Heart left ventricle (tissue), 13 donors: ENCODE measurements around the gene AQP6.

Experiments used
- CTCF ChIP-seq, 12 donors: fragments of 200-600 bp; sonication (generic) in 4 of 12; IDR thresholded peaks; one replicate each; pipeline versions ENCODE4 v1.5.0 to v1.8.0; 2018 to 2022; ENCODE audit warnings: antibody characterized with exemption in 12 of 12, mild to moderate bottlenecking in 5 of 12
- POLR2A ChIP-seq, 2 donors: fragments of 450-650 bp; IDR thresholded peaks; one replicate each; pipeline ENCODE4 v1.6.1; 2017; ENCODE audit warnings: antibody characterized with exemption in 2 of 2, mild to moderate bottlenecking in 2 of 2, moderate library complexity in 2 of 2
- donor health status: ischemic (EF 13 %, LVEDD 7.1; RV severe dilation, severe dysfunction).
- donor health status: DM: no; HTN: yes; CAD: no.
- donor health status: DM: no; HTN: no; CAD: no.
- donor health status: ischemic (EF 25% LVEDD 6.9; RV normal size, moderate dysfunction).
- donor health status: ischemic (EF 25% LVEDD 5.7; RV mildly dilated, moderate dysfunction).
- donor health status: ischemic (EF 35%, LVEDD 5.7; RV mildly dilated, moderate dysfunction).
- donor health status: nonischemic (EF 11% LVEDD 7.7; RV severe dilation, severe dysfunction).
- donor health status: DM: yes; HTN: yes; CAD: no.
- donor health status: PGD.
- donor health status: ischemic (EF 29% LVEDD 5.4; RV normal size, mild dysfunction).
- donor health status: nonischemic (EF 23%, LVEDD 6.1; RV moderate dilation, normal function).

GRCh38 chr12:49955899-49956662 is 16.7 kb upstream of the AQP6 start:
- no peak for TF ChIP-seq CTCF (IDR thresholded peaks at IDR 0.05)
- no peak for TF ChIP-seq POLR2A (IDR thresholded peaks at IDR 0.05)
